Stimulated activated CD8-positive, alpha-beta memory T cell treated with anti-CD3 and anti-CD28 coated beads, Interleukin-15, amount 100 ng/mL, for 24 hours (primary cell): Measurements from ENCODE around the gene AGAP1.
"Not testable (repeated sequence)": the region's sequence is repeated elsewhere in the genome, so short reads cannot be mapped to it uniquely, and the experiment has no call there.

Experiments
- DNase-seq: peaks from one replicate; pipeline ENCODE4 v3.0.0-alpha.2; 2020; ENCODE audit warnings: low read depth

Gene AGAP1

DNA sequence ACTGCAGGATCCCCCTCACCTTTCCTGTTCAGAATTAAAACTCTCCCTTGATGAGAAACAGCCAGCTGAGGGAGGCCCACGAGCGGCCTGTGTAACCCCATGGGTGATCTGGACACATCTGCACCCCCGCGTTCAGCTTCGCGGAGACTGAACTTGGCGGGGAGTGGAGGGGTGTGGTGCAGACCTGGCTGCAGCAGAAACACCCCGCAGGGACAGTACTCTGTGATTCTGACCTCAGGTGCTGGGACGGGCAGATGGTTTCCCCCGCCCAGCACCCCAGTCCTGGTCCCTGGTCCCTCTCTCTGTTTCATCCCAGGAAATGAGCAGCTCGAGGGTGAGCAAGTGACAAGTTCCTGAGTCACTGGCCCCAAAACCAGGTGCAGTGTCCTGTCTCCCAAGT is 633.2 kb downstream of the AGAP1 start:
- no peak for DNase-seq

DNA sequence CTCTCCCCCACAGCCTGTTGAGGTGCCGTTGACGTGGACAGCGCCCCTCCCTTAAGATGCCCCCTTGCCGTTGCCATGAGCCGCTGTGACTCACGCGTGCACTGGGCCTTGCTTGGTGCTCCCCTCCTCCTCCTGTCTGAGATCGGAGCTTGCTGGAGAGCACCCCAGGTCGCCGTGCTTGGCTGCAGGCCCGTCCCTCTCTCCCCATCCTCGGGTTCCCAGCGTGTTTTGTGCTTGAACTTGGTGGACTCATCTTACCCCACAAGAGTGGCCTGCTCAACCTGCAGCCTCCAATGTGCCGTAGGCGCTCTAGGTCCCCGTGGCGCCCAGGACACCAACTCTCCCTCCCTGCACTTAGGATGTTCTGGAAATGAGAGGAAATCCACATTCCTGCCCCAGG is 634.5 kb downstream of the AGAP1 start:
- no peak for DNase-seq

DNA sequence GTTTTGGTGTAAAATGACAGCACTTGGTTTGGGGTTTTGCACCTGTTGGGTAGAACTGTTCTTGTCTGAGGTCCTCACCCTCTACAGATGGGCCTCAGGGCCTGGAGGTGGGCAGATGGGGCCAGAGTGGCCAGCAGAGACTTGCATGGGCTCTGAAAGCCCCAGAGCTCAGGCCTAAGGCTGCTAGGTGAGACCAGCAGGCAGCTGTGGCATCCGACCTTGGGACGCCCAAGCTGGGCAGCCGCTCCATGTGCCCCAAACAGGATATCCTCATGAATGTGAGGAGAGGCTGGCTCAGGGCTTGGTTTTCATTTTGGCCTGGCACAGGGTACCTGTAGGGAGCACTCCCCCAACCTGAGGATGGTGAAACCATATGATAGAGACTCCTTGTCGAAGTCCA is 636.1 kb downstream of the AGAP1 start:
- no peak for DNase-seq

DNA sequence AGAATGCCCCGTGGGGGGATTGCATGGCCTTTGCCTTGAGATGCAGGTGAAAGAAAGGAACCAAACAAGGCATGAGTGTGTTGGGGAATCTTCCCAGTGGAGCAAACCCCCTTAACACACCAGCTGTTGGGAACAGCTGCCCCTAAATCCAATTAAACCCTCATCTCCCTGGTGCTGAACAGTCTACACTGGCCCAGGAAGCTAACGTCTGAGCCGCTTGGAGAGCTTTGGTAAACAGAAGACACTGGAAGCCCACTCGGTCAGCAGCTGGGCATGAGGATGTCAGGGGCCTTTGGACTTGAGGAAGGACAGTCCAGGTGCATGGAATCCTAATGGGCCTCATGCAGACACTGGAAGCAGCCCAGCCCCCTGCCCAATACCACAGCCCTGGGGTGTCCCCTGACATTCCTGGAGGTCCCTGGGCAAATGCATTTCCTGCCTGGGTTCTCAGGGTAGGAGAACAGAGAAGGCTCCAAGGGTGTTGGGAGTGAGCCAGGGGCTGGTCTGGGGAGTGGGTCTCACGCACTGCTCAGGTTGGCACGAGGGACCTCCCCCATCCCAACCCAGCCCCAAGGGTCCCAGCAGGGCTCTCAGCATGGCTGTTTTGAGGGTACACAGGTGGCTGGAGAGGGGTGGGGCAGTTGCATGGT is 636.6 kb downstream of the AGAP1 start:
- no peak for DNase-seq

DNA sequence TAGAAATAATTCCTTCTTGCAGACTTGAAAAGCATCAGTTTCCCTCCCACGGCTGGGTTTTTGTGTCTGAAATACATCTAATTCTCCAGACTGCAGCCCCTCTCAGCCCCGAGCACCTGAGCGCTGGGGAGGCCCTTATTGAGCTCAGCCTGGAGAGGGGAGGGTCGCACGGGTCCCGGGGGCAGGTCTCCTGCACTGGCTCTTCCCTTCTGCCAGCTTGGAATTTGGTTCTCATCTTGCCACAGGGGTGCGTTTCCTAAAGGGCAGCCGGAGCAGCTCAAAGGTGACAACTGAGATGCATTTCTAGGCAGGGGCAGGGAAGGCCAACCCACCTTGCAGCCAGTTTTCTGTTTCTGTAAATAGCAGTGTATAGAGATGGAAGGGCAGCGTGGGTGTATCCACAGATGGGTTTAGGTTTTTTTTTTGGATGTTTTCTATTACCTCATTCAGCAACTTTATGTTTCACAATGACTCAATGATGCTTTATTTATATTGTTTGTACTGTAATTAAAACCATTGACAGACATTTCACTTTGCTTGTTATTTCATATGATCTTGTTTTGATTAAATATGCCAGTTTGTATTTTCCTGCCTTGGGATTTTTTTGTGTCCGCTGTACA is 637.3 kb downstream of the AGAP1 start:
- DNase-seq = no peak

DNA sequence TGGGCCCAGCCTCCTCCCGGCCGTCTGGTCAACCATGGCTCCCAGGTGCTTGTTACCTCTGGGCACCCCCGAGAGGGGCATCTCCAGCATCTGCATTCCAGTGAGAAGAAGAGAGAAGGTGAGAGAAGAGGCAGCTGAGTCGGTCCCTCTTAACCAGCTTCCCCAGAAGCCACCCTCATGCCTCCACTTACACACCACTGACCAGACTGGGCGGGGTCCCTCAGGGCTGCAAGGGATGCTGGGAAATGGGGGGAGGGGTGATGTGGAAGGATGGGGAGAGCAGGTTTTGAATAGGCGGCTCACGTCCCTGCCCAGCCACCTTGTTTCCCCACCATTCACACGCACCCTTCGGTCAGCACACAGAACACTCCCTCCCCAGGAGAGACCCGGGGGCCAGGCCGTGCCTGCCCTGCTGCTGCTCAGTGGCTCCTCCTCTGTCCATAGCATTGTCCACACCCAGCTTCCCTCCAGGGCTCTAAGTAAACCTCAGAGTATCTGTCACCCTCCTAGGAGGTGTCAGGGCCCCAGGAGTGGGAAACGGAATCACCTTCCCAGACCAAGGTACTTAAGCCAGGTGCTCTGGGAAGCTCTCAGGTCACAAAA is 639.7 kb downstream of the AGAP1 start:
- no peak for DNase-seq

DNA sequence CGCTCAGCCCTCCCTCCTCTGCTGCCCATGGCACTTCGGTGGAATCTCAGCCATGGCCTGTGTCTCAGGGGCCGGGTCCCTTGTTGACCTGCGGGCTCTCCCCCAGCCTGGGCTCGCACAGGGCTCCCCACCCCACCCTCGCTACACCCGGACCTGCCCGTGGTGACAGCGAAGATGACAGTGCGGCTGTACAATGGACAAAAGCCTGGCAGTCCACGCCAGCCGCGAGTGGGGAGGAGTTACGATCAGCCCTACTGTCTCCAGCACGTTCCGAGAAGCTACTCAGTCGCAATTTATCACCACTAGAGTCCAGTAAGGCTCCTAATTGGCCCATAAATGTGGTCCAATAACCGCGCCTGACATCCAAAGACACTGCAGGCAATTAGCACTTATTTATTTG is 642.7 kb downstream of the AGAP1 start:
- DNase-seq = no peak

DNA sequence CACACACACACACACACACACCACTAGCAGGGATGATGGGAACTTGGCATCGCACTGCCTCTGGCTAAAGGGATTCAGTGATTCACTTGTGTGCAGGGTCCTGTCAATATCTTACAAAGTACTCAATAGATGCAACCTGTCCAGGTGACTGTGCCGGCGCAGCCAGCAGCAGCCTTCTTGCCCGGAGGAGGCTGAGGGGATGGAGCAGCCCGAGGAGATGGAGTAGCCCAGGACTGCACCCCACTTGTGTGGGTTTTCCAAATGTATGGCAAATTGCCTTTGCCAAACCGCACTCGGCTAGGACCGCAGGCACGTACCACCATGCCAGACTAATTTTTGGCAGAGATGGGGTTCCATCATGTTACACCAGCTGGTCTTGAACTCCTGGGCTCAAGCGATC is 643.2 kb downstream of the AGAP1 start:
- DNase-seq = no peak

DNA sequence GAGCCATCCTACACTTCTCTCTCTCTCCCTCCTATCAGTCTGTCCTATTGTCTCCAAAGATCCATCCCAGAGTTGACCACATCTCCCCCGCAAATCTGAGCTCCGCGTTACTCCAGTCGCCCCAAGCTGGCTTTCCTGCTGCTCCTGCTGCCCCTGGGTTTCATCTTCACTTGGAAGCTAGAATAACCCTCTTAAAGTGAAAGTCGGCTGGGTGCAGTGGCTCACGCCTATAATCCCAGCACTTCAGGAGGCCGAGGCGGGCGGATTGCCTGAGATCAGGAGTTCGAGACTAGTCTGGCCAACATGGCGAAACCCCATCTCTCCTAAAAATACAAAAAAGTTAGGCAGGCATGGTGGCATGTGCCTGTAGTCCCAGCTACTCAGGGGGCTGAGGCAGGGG is 647.8 kb downstream of the AGAP1 start:
- DNase-seq = not testable (repeated sequence)

DNA sequence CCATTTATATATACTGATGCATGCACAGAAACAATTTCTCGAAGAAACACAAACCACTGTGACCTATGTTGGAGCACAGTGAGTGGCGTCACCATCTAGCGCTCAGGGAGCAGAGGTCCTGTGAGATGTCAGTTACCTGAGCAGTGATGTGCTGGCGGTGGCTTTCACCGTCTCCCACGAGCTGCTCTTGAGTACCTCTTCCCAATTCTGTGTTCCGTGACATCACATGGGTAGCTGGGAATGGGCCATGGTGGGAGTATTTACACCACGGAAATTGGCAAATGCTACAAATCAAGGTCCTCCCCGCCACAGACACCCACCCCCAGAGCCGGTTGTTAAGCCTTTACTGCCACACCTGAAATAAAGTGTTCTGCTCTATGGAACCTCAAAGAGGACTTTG is 650.0 kb downstream of the AGAP1 start:
- DNase-seq = no peak

DNA sequence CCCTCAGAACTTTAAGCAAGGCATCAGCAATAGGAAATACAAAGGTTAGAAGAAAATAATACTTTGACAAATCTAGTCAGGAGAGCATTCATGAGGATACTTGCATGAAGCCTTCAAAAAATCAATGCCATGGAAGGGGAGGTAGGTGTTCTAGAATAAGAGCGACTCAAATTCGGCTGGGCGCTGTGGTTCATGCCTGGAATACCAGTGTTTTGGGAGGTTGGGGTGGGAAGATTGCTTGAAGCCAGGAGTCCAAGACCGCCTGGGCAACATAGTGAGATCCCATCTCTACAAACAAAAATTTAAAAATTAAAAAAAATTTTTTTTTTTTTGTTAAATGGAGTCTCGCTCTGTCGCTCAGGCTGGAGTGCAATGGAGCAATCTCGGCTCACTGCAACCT is 652.6 kb downstream of the AGAP1 start:
- DNase-seq = no peak

DNA sequence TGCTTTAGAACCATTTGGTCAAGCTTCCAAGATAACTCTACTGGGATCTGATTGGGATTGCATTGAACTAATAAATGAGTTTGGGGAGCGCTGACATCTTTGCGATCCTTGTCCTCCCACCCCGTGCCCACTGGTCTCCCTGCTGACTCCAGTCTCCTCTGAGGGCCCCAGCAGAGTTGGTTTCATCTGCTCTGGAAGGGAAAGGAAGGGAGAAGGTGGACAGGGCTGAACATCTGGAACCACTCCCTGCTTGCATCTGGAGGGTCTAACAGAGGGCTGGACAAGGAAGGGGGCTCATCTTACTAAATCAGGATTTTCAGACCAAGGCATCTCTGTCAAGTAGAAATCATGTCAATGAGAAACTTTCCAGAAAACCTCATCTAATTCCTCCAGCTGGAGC is 661.6 kb downstream of the AGAP1 start:
- DNase-seq = no peak

DNA sequence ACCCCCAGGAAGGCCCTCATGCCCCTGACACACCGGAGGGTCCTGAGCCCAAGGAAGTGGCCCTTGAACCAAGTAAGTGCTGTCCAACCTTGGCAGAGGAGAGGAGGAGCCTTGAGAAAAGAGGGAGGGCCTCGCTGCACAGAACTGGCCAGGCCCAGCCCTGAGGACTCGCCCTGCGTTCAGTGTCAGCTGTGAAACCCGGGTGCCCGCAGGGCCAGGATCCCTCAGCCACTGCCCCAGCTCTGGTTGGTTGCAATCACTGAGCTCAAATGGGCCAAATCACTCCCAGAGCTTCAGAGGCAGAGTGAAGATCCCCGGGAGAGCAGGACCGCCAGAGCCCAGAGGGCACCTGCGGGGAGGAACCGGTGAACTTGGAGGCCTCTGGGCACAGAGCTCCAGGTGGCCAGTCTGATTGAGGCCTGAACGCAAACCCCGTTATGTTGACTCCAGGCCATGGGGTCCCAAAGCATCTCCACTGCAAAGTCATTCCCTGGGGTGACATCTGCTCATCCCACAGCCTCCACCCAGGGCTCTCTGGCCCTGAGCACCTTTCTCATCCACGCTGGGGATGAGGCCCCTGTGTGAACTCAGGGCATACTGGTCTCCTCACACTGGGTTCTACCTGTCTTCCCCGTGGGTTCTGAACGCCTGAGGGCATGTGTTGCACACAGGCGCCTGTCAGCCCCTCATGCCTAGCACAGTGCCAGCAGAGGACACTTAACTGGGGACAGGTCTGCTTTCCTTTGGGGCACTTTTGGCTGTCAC is 662.4 kb downstream of the AGAP1 start:
- no peak for DNase-seq

DNA sequence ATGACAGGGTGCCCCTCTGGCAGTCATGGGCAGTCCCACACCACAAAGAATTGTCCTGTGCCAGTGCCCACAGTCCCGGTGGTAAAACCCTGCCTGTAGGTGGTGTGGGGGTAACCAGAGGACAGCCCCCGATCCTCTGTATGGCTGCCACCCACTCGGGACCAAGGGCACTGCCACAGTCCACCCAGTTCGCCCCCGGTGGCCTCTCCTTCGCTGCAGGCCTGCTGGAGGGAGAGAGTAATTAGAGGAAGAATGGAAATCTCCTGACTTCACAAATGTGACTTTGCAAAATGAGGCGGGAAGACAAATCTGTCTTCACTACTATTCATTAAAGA is 663.0 kb downstream of the AGAP1 start:
- DNase-seq = no peak

DNA sequence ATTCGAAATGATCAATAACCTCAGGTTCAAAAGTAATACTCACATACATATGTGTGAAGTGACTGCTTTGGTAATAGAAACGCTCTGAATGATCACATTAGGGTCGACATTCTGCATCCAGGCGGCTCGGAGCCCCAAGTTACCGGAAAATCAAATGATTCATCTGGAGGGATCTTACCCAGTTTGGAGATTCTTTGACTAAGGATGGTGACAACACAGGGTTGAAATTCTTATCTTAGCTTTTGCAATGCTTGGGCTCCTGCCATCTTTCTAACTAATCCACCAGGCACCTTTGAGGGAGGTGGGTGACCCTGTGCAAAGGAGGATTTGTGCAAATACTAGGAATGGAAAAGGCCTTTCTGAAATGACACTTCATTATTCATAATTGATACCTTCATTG is 663.5 kb downstream of the AGAP1 start:
- no peak for DNase-seq

DNA sequence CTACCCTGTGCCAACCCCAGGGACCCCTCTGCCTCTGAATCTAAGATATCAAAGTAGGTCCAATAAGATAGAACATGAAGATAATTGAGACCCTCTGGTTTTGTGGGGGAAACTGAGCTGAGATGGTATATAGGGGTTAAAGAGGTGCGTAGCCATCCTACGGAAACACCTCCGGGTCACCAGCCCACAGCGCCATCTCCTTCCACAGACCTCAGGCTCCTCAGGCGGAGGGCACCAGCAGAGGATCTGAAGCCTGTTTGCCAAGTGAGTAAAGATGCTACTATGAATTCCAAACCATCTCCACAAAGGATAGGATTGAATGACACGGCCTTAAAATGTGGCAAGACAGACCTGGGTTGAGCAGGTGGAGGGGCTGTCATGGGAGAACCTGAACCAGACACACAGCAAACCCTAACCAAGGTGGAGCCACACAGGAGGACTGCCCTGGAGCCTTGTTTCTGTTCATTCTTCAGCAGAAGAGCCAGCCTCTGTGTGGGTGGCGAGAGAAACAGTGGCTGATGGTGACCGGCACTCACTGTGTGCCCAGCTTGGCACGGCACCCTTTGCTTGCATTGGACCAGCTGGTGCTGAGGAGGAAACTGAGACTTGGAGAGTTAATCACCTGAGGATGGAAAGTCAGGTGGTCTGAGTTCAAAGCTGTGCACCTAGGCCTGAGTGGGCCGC is 664.1 kb downstream of the AGAP1 start:
- no peak for DNase-seq

DNA sequence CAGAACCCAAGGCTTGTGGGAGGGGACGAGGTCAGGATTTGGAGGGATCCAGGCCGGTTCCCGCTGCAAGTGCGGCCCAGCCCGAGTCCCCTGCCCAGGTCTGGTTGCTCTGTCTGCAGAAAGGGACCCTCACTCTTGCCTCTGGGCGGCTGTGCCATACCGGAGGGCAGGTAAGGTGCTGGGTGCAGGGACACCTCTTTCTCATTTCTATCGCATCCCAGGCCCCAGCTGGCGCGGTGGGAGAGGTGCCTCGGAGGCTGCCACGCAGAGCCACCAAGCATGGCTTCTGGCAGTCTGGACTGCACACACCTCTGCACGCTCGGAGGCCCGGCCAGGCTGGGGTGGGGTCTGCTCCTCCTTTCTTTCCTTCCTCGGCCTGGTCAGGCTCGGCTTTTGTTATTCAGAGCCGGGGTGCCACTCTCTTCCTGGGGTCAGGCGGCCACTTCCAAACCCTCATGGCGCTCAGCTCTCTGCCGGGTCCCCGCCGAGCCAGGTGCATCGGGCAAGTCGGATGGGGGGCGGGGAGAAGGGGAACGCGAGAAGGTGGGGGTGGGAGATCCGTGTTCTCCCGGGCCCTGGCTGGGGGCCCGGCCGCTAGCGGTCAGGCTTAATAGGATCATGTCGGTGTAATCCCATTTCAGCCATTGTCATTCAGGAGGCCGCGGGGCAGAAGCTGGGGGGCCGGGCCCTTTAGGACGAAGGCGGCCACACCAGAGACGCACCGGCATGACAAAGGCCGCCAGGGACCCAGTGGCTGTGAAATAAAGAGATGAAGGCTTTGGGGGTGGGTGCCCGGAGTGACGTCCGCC is 665.3 kb downstream of the AGAP1 start:
- no peak for DNase-seq

DNA sequence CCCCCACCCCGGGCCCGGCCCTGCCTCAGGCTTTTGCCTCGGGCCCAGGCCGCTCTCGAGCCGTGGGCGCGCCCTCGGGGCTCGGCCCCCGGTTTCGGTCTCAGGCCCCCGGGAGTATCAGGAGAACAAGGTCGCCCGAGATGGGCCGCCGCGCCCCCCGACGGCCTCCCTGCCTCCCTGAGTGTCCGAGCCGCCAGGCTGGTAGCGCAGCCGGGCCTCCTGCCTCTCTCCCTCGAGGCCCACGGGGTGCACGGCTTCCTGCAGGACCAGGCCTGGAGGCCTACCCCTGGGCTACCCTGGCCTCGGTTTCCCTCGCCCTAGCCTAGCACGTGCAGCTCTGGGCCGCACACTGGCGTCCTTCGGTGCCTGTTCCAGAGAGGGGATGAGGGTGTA is 665.9 kb downstream of the AGAP1 start:
- DNase-seq = no peak

DNA sequence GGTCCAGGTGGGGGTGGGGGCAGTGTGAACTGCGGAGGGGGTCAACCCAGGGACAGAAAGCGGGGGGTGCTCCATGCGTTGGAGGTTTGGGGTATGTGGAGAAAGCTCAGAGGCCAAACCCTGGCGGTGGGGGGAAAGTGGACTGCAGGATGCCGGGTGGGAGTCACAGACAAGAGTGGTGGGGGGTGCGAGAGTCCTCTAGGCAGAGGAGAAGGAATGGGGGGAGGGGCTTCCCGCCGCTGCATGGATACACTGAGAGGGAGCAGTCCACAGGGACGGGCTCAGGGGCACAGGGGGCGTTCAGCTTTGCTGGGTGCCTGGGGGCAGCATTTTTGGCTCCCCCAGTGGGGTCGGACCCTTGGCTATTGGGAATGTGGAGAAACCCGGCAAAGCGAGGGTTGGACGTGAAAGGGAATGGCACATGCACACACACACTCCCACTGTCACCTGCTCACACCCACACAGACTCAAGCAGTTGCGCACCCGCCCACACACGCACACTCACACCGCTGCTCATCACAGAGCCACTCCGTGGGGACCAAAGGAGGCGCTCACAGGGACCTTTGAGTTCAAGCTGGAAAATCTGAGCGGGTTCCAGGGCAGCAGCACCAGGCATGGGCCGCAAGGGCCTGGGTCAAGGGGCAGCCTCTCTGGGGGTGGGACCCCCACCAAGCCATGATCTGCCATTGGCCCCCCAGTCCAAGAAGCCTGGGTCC is 666.7 kb downstream of the AGAP1 start:
- no peak for DNase-seq

DNA sequence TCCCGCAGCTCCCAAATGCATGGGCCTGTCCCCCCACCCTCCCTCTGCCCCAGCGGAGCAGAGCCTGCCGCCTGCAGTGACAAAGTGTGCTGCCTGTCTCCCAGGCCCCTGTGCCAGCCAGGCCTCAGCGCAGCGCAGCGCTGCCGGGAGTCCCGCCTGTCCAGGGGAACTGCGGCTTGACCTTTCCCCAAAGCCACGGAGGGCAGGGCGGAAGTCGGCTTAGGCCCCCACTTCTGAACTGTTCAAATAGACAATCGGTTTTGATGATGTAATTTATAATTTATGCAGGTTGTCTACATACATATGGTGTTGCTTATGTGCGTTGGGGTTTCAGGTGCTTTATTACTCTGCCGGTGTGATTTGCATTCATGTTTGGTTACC is 667.2 kb downstream of the AGAP1 start:
- no peak for DNase-seq

DNA sequence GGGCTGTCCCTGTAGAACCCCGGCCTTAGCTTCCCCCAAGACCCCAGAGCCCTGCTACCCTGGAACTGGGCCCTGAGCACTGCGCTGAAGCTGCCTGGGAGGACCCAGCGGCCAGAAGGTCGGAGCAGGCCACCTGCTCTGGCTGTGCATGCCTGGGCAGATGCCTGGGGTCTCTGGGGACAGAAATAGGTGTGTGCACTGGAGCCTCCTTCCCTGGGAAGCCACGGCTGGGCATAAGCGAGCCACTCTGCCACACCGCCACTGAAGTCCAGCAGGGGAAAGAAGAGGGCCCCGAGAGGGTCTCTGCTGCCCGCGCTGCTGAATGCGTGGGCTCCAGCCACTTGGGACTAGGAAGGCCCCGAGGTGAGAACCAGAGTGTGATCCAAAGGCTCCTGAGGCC is 667.7 kb downstream of the AGAP1 start:
- DNase-seq = no peak
